ENCODE data around the gene BAG3. TPM values are rescaled to one million over a fixed set of nuclear protein-coding genes. Genes with fewer than 3 reads are reported as not detected.

The BAG3 gene
- total RNA-seq, 1 experiment from 2014 or later: 57.0 TPM

GRCh38 chr10:119650062-119650461 lies 1.1 kb upstream of the BAG3 start:
- no peaks in the 10 kb centered on the region for H3K9me2 ChIP-seq (ENCODE audit: insufficient read depth)
- POLR2A ChIA-PET: interaction anchor here (1.8 kb wide), 1 partner anchor 93 kb away, joined by 4 read pairs; no protein-coding TSS in a partner anchor
- peaks cover under 1 to 14% of the 10 kb centered on the region in 2 experiments; a peak in 1 of 4 replicates for H3K36me3 ChIP-seq (ENCODE audit: control insufficient read depth in 1 of 2, insufficient read depth in 2 of 2, low read length in 2 of 2)
- no peak overlapping the region for H3K27ac ChIP-seq (ENCODE audit: low read depth, low read length)
- H3K4me2 ChIP-seq (ENCODE audit: low read length): peak overlapping the region; percentile 87
- BruUV-seq (replicated peaks): no TSS peak
- no peak overlapping the region for H3K9ac ChIP-seq (ENCODE audit: low read length)
- no peak overlapping the region; a peak in 1 of 4 replicates for H3K4me3 ChIP-seq (replicated peaks in 1 of 2; ENCODE audit: low read depth in 1 of 2, low read length in 2 of 2)
- no peak for DNase-seq (ENCODE audit: low read depth, low spot score)
- intact Hi-C loops (cut with micrococcal nuclease): loop anchor here (2.0 kb wide), 2 partner anchors 53 to 77 kb away; partner anchors contain the start of genes INPP5F and TIAL1
- CTCF ChIA-PET: interaction anchor here (1.6 to 1.7 kb wide), 2 partner anchors 42 kb away, joined by 5 to 6 read pairs; no protein-coding TSS in a partner anchor
- H2AFZ ChIP-seq (ENCODE audit: low read depth, low read length, poor library complexity, severe bottlenecking): no peak overlapping the region
- TF ChIP-seq MAX (IDR thresholded peaks at IDR 0.05): no peak
- TF ChIP-seq ELF1 (IDR thresholded peaks at IDR 0.05; ENCODE audit: borderline replicate concordance, low read depth): no peak
- TF ChIP-seq EZH2 (IDR thresholded peaks at IDR 0.05): no peak
- TF ChIP-seq SRF (IDR thresholded peaks at IDR 0.05; ENCODE audit: low read depth): no peak
- TF ChIP-seq ZBTB33 (IDR thresholded peaks at IDR 0.05; ENCODE audit: extremely low read depth, insufficient replicate concordance, low read length): no peak
- no peak for TF ChIP-seq REST (IDR thresholded peaks at IDR 0.05; ENCODE audit: low read depth)
- TF ChIP-seq SP1 (IDR thresholded peaks at IDR 0.05; ENCODE audit: low read depth): no peak
- TF ChIP-seq YY1 (IDR thresholded peaks at IDR 0.05; ENCODE audit: extremely low read depth, insufficient replicate concordance, low read depth, low read length): no peak
- TF ChIP-seq CTCF (IDR thresholded peaks at IDR 0.05 in 2 of 3, conservative IDR thresholded peaks at IDR 0.05 in 1 of 3; ENCODE audit: borderline replicate concordance in 1 of 3, insufficient read depth in 1 of 3, low read depth in 2 of 3, low read length in 2 of 3): no peak
- no peak for TF ChIP-seq CEBPB (IDR thresholded peaks at IDR 0.05; ENCODE audit: low read depth)
- RAD21 ChIA-PET (ENCODE audit: low non-redundant PET in 1 of 2, low total read pairs in 2 of 2, uncharacterized antibody in 2 of 2, unreplicated experiment in 2 of 2): no interaction called here
- H3K27me3 ChIP-seq (ENCODE audit: insufficient read depth, low read length): no peaks in the 10 kb centered on the region
- H3K79me2 ChIP-seq (ENCODE audit: insufficient read depth, low read length): peaks cover 38% of the 10 kb centered on the region
- H4K20me1 ChIP-seq (ENCODE audit: insufficient read depth): peaks cover 3% of the 10 kb centered on the region; the same call in 1 of the 2 replicates
- peaks cover 13 to 34% of the 10 kb centered on the region in 2 experiments for H3K4me1 ChIP-seq (ENCODE audit: control insufficient read depth in 1 of 2, insufficient read depth in 2 of 2, low read length in 2 of 2)
- H3K9me3 ChIP-seq (ENCODE audit: control insufficient read depth in 1 of 2, insufficient read depth in 1 of 2, low read depth in 1 of 2, low read length in 2 of 2): no peaks in the 10 kb centered on the region; a peak in 1 of 4 replicates
- ATAC-seq: no peak
